GM18526 (cell line): ENCODE data around the gene GDF10.

ENCODE experiments used
- POLR2A ChIP-seq: IDR thresholded peaks from 3 replicates; pipeline ENCODE4 v1.6.1; 2011; ENCODE audit not compliant: insufficient read length; ENCODE audit errors: extremely low read depth

The GDF10 gene

GRCh38 chr10:47329855-47330254, 29.9 kb downstream of the GDF10 start:
- TF ChIP-seq POLR2A: no peak

GRCh38 chr10:47330366-47330765, 30.4 kb downstream of the GDF10 start:
- no peak for TF ChIP-seq POLR2A

- no peak for TF ChIP-seq POLR2A
Observed at GRCh38 chr10:47330804-47331203, 30.8 kb downstream of the GDF10 start.

- TF ChIP-seq POLR2A: no peak
Observed at GRCh38 chr10:47331491-47331890, 31.5 kb downstream of the GDF10 start.

GRCh38 chr10:47331954-47332353, 32.0 kb downstream of the GDF10 start:
- TF ChIP-seq POLR2A: no peak

GRCh38 chr10:47332371-47332770, 32.4 kb downstream of the GDF10 start:
- TF ChIP-seq POLR2A: no peak

- TF ChIP-seq POLR2A: no peak
Observed at GRCh38 chr10:47332946-47333345, 32.9 kb downstream of the GDF10 start.

- no peak for TF ChIP-seq POLR2A
Observed at GRCh38 chr10:47333532-47333931, 33.5 kb downstream of the GDF10 start.

- TF ChIP-seq POLR2A: no peak
Observed at GRCh38 chr10:47334466-47335295, 34.7 kb downstream of the GDF10 start.

GRCh38 chr10:47335906-47336305, 35.9 kb downstream of the GDF10 start:
- TF ChIP-seq POLR2A: no peak

- no peak for TF ChIP-seq POLR2A
Observed at GRCh38 chr10:47336387-47337134, 36.6 kb downstream of the GDF10 start.

GRCh38 chr10:47337310-47337709, 37.3 kb downstream of the GDF10 start:
- no peak for TF ChIP-seq POLR2A

- TF ChIP-seq POLR2A: no peak
Observed at GRCh38 chr10:47339186-47339735, 39.3 kb downstream of the GDF10 start.

GRCh38 chr10:47339759-47340607, 40.0 kb downstream of the GDF10 start:
- TF ChIP-seq POLR2A: no peak

- no peak for TF ChIP-seq POLR2A
Observed at GRCh38 chr10:47340608-47341170, 40.7 kb downstream of the GDF10 start.
